Stimulated activated CD4-positive, alpha-beta T cell treated with anti-CD3 and anti-CD28 coated beads, Interleukin-1b, Interleukin-23, amount 100 ng/mL, for 48 hours (primary cell): ENCODE results near the gene CCDC85B.
A peak's percentile ranks its signal among the peaks of the same experiment; 100 is the strongest.
"Not testable (repeated sequence)": the region's sequence is repeated elsewhere in the genome, so short reads cannot be mapped to it uniquely, and the experiment has no call there.

Experiments used
- DNase-seq: peaks from one replicate; pipeline ENCODE4 v3.0.0-alpha.2; 2020

Gene CCDC85B

DNA sequence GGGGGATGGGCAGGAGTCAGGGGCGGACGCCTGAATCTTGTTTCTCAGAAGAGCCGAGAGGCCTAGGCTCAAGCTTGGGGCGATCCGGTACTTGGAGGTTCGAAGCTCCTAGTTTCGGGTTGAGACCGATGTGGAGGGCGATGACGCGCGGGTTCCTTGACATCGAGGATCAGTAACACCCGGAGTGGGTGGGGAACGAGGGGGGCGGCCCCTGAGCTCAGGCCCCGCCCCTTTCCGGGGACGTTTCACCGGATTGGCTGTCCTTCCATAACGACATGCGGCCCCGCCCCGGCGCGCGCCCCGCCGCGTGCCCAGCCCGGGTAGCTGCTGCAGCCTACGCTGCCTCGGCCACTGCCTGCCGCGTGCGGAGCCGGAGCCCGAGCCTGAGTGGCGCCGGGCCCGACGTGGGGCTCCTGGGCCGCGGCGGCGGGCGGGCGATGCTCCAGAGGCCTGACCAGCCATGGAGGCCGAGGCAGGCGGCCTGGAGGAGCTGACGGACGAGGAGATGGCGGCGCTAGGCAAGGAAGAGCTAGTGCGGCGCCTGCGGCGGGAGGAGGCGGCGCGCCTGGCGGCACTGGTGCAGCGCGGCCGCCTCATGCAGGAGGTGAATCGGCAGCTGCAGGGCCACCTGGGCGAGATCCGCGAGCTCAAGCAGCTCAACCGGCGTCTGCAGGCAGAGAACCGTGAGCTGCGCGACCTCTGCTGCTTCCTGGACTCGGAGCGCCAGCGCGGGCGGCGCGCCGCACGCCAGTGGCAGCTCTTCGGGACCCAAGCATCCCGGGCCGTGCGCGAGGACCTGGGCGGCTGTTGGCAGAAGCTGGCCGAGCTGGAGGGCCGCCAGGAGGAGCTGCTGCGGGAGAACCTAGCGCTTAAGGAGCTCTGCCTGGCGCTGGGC is at the start of gene CCDC85B:
TSS of gene CCDC85B (plus strand) at position 350 of the 895 bp plus-strand sequence. CDS start at position 461, 111 bp downstream.
- DNase-seq: peak; percentile 99

DNA sequence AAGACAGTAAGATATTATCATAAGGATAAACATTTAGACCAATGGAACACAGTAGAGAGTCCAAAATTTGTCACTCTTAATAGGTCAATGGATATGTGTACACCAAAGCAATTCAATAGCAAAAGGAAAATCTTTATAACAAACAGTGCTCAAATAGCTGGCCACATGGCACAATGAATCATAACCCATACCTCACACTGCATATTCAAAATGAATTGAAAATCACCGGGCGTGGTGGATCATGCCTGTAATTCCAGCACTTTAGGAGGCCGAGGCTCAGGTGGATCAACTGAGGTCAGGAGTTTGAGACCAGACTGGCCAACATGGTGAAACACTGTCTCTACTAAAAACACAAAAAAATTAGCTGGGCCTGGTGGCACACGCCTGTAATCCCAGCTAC is 48.3 kb upstream of the CCDC85B start:
- no peak for DNase-seq

GRCh38 chr11:65843811-65844210 is 46.7 kb upstream of the CCDC85B start:
- no peak for DNase-seq

DNA sequence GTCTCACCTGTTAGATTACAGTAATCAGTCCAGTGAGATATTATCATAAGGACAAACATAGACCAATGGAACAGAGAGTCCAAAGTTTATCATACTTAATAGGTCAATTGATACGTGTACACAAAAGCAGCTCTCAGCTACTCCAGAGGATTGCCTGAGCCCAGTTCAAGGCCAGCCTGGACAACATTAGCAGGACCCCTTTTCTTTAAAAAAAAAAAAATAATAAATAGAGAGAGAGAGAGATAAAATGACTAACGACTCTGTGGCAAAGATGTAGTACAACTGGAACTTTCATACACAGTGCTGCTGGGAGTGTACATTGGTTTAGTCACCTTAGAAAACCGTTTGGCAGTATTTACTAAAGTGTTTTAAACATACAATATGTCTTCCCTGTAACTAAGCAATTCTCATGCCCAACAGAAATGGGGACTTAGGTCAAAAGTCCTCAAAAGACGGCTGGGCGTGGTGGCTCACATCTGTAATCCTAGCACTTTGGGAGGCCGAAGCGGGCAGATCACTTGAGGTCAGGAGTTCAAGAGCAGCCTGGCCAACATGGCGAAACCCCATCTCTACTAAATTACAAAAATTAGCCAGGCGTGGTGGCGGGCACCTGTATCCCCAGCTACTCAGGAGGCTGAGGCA is 46.1 kb upstream of the CCDC85B start:
- no peak for DNase-seq

DNA sequence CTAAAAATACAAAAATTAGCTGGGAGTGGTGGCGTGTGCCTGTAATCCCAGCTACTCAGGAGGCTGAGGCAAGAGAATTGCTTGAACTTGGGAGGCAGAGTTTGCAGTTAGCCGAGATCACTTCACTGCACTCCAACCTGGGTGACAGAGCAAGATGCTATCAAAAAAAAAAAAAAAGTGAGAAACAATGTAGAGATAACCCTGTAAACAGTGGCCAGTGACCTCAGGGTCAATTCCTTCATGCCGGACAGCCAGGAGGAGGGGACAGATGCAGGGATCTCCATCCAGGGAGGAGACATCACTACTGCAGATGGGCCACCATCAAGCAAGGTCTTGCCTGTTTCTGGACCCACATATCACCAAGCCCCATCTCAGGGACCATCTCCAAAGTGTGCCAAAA is 42.7 kb upstream of the CCDC85B start:
- no peak for DNase-seq

- DNase-seq: not testable (repeated sequence)
These were observed 41.8 kb upstream of the CCDC85B start for GRCh38 chr11:65848693-65849092.

GRCh38 chr11:65849366-65849765 is 41.1 kb upstream of the CCDC85B start:
- DNase-seq: no peak

- DNase-seq: no peak
These were observed 40.7 kb upstream of the CCDC85B start for GRCh38 chr11:65849771-65850216.

DNA sequence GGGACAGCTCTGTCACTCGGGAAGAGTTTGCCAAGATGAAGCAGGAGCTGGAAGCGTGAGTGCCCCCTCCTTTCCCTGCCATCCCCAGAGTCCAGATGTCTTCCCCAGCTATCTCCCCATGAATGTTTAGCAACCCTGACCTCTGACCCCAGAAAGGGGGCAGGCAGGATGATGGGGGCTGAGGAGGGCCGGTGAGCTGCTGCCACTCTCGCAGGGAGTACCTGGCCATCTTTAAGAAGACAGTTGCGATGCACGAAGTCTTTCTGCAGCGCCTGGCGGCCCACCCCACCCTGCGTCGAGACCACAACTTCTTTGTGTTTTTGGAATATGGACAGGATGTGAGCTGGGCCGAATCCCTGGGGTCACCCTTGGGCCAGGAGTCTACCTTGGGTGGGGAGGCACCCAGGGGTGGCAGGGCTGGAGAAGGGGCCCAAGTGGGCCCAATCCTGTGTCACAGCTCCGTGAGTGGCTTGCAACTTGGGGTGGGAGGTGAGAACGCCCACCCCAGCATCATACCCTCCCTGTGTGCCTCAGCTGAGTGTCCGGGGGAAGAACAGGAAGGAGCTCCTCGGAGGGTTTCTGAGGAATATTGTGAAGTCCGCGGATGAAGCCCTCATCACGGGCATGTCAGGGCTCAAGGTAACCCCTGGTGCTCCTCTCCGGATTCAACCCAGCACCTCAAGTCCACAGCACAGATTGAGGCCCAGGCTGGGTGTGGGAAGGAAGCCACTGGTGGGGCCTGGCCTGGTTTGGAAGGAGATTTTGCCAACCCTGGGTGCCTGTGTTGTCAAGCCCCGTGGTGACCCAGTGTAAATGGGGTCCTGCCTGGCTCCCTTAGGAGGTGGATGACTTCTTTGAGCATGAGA is 40.0 kb upstream of the CCDC85B start:
- no peak for DNase-seq

GRCh38 chr11:65851083-65851579 is 39.3 kb upstream of the CCDC85B start:
- no peak for DNase-seq

GRCh38 chr11:65851811-65852507 is 38.5 kb upstream of the CCDC85B start:
- no peak for DNase-seq

GRCh38 chr11:65852508-65853245 is 37.8 kb upstream of the CCDC85B start:
- DNase-seq: no peak

- no peak for DNase-seq
These were observed 37.1 kb upstream of the CCDC85B start for GRCh38 chr11:65853246-65853979.

- no peak for DNase-seq
These were observed 36.3 kb upstream of the CCDC85B start for GRCh38 chr11:65854161-65854592.

DNA sequence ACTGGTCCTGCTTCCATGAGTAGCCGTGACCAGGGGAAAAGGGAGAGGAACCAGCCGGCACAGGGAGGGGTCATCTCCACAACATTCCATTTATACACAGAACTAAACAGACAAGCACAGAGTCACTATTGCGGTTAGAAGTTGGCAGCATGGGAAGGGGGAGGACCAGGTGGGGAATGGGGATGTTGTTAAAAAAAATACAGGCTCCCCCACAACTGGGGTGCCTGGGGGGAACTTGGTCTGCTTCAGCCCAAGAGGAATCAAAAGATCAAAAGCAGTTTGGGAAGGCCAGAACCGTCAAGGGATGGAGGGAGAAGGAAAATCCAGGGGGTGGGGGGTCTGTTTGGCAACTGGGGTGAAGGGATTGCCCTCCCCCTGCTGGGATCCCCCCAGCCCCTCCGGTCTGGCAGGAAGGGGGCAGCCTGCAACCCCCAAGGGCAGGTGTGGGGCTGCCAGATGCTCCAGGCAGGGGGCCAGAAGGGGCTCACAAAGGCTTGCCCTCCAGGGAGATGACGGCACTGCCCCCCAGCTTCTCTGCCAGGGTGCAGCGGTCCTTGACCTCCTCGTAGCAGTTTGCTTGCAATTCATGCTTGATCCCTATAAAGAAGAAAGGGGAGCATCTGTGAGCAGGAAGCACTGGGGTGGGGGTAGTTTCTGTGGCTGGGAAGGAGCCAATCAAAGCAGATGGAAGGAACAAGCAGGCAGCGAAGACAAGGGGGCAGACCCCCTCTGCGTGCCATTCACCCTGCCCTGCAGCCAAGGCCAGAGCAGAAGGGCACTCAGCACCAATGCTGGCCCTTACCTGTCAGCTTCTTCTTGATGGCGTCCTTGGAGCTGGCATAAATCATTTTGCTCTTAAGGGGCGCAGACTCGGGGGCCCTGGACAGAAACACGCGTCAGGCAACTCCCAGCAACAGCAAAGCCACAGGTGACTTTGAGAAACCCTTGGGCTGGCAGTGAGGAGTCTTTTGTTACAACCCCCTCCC is 35.3 kb upstream of the CCDC85B start:
- DNase-seq: no peak

DNA sequence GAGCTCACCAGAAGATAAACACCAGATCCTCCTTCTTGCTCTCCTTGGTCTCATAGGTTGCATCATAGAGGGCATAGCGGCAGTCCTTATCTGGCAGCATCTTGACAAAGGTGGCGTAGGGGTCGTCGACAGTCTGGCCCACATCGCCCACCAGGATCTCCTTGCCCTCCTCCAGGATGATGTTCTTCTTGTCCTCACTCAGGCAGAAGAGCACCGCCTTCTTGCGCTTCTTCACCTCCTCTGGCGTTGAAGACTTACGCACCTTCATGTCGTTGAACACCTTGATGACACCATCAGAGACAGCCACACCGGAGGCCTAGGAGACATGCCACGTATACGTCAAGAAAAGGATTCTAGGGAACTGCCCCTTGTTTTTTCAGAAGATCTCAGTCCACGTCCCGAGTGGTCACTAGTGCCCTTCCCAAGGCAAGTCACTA is 34.5 kb upstream of the CCDC85B start:
- DNase-seq: no peak

- peak; percentile 82 for DNase-seq
These were observed 33.6 kb upstream of the CCDC85B start for GRCh38 chr11:65856689-65857499.

- DNase-seq: peak; percentile 64
These were observed 33.0 kb upstream of the CCDC85B start for GRCh38 chr11:65857500-65857852.
